MM.1S (cell line): ENCODE measurements around the gene EFL1.
"Not testable (repeated sequence)": the region's sequence is repeated elsewhere in the genome, so short reads cannot be mapped to it uniquely, and the experiment has no call there.

Experiments
- EZH2 ChIP-seq: fragments of 300-600 bp; sonication (generic); optimal IDR thresholded peaks from 2 replicates; pipeline ENCODE3; 2017; ENCODE audit warnings: low read depth, mild to moderate bottlenecking, antibody characterized with exemption, low read length, mixed read lengths
- EZH2phosphoT487 ChIP-seq: fragments of 300-600 bp; sonication (generic); IDR thresholded peaks from 2 replicates; pipeline ENCODE4 v1.6.1; 2018; ENCODE audit warnings: antibody characterized with exemption, low read length
- TF ChIP-seq, protein P1 (sequence below): fragments of 300-600 bp; sonication (generic); IDR thresholded peaks from 2 replicates; pipeline ENCODE4 v1.5.1; 2016; ENCODE audit warnings: antibody characterized with exemption, low read length, mixed read lengths

DNA sequence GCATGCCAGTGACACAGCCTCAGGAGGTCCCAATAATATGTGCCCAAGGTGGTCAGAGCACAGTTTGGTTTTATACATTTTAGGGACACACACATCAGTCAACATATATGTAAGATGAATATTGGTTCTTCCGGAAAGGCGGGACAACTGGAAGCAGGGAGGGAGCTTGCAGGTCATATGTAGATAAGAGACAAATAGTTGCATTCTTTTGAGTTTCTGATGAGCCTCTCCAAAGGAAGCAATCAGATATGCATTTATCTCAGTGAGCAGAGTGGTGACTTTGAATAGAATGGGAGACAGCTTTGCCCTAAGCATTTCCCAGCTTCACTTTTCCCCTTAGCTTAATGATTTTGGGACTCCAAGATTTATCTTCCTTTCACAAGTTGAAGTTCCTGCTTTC lies 4.6 kb upstream of the EFL1 start:
- TF ChIP-seq, protein P1, sequence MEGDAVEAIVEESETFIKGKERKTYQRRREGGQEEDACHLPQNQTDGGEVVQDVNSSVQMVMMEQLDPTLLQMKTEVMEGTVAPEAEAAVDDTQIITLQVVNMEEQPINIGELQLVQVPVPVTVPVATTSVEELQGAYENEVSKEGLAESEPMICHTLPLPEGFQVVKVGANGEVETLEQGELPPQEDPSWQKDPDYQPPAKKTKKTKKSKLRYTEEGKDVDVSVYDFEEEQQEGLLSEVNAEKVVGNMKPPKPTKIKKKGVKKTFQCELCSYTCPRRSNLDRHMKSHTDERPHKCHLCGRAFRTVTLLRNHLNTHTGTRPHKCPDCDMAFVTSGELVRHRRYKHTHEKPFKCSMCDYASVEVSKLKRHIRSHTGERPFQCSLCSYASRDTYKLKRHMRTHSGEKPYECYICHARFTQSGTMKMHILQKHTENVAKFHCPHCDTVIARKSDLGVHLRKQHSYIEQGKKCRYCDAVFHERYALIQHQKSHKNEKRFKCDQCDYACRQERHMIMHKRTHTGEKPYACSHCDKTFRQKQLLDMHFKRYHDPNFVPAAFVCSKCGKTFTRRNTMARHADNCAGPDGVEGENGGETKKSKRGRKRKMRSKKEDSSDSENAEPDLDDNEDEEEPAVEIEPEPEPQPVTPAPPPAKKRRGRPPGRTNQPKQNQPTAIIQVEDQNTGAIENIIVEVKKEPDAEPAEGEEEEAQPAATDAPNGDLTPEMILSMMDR: not testable (repeated sequence)
- TF ChIP-seq EZH2, EZH2phosphoT487: not testable (repeated sequence)
